NCI-H1105 (cell line): ENCODE results near the gene PTX3.

Experiments
- DNase-seq: peaks from one replicate; lab custom pipeline; 2025; lab: John Stamatoyannopoulos, UW

Gene PTX3

DNA sequence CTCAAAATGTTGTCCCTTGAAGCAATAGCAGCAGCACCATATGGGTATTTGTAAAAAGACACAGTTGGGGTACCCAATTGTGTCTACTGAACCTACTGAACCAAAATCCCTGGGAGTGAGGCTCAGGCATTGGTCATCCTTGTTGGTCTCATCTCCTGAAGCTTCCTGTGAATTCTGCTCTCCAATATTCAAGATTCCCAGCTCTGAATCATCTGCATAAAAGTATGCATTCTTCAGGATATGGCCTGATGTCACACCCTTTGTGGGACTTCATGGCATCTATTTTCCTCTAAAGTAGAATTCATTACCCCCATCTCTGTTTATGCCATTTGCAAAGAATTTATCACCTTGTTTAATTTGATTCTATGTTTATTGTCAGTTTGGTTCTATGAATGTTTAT is 13.3 kb upstream of the PTX3 start:
- no peak for DNase-seq

DNA sequence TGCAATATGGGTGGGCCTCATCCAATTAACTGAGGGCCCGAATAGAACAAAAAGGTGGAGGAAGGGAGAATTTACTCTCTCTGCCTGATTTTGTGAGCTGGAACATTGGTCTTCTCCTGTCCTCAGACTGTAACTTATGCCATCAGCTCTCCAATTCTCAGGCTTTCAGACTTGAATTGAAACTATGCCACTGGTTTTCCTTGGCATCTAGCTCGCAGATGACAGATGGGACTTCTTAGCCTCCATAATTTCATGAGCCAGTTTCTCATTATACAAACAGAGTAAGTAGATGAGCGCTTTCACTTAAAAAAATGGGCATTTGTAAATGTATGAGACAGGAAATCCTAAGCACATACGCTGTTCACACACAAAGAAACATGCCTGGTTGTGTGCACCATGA is 8.7 kb upstream of the PTX3 start:
- DNase-seq: no peak

DNA sequence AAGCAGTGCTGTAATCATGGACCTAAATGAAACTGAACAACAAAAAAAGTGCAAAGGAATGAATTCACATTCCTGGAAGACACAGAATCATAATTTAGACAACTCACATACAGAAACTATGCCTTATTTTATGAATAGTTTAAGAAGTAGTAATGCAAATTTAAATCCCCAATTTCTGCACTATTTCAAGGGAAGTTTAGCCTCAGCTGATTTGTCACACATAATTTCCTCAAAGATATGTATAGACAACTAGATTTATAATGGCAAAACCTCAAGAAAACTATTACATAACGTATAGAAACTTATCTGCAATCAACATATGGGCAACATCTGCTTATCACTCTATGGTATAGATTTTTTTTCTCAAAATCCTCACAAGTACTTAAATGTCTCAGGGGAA is 7.8 kb upstream of the PTX3 start:
- DNase-seq: no peak

DNA sequence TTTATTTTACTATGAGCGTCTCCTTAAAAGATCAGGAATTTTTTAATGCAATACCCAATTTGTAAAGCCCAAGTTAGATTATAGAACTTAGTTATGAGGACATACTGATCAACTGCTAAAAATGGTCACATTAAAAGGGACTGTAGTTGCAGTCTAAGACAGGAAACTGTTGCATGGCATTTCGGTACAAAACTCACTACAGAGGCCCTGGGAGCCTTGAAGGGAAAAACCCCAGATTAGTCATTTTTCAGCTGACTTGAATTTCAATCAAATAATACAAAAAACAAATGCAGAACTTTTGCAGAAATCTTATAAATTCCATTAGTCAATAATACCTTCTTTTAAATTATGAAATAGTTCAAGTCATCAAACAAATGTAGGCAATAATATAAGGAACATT is 6.9 kb upstream of the PTX3 start:
- no peak for DNase-seq

DNA sequence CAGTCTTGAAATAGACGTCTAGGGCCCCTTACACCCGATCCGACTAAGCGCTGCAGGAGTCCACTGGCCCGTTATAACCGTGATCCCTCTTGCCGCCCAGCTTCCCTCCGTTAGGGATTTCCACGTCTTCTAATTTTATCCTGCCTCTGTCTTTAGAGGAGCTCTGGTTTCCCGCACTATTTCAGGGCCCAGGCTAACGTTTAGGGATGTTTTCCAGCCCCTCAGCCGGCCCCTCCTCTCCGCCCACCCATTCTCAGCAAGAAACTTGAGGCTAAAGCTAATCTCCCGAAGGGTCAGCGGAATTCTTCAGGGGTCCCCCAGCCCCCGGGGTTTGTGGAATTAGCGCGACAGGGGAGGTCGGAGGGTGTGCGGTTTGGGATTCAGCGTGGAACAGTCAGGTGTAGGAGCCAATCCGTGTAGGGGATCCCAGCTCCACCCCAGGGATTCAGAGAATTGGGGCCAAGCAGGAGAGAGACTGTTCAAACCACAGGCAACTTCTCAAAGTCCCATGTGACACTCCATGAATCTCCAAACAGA is 1.6 kb downstream of the PTX3 start:
- DNase-seq: peak; percentile 21

DNA sequence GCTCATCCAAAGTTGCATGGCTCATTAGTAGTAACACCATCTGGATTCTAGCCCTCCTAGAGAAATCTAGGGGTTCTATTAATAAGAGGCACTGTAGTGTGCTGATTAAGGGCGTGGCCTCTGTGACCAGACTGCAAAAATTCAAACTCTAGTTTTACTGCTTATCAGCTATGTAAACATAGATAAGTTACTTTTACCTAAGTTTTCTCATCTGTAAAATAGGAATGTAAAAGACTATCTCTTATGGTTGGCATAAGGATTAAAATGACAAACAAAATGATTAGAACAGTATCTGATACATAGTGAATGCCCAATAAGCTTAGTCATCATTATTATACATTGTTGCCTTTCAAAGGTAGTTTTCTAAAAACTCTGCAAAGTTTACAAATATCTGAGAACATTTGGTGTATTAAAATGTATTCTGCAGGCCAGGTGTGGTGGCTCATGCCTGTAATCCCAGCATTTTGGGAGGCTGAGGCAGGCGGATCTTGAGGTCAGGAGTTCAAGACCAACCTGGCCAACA is 4.5 kb downstream of the PTX3 start:
- DNase-seq: no peak

DNA sequence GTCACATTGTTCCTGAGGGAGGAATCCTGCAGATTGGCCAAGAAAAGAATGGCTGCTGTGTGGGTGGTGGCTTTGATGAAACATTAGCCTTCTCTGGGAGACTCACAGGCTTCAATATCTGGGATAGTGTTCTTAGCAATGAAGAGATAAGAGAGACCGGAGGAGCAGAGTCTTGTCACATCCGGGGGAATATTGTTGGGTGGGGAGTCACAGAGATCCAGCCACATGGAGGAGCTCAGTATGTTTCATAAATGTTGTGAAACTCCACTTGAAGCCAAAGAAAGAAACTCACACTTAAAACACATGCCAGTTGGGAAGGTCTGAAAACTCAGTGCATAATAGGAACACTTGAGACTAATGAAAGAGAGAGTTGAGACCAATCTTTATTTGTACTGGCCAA is 6.1 kb downstream of the PTX3 start:
- no peak for DNase-seq

DNA sequence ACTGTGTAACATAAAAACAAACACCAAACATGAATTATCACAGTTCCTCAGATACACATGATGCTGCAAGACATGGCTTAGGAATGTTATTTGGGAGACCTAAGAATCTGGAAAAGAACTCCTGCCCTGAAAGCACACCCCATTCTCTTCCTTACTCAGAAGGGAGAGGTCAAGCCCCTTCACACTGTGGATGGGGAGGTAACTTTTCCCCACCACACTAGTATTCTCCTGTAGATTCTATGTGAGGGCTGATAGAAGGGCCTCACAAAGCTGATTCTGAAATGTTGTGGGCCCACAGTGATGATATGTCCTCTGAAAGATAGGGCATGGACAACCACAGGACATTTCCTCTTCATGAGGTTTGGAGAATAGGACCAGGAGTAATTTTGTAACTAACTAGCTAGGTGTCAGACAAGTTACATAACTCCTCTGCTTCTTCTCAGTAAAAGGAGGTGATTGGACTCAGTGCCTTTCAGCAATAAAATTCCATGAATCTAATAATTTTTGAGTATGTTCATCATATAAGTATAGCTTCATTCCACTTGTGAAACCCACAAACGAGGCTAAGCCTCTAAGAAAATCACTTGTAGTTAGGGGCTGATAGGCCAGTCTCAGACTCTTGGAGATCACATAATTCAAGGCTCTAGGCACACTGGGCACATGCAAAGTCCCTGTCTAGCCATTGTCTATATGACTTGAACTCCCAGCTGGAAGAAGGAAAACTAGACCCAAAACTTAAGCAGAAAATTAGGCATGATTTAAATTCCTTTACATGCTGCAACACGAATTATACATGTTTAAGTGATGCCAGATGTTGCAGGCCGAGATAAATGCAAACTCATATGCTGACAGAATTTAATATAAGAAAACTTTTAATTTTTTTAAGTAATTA is 7.5 kb downstream of the PTX3 start:
- DNase-seq: no peak

DNA sequence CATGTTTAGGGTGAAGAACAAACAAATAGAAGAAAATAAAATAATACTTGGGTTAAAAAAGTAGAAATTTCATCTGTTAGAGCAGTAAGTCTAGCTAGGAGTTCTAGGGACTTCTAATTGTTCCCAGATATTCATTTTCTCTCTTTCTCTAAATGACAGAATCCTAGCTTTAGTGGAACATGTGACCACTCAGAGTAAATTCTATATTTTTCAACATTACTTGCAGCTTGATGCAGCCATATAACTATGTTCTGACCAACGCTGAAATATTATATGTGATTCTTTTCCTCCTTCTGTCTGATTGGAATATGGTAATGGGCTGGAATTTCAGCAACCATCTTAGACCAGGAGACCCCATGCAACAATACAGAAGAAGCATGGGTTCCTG is 8.1 kb downstream of the PTX3 start:
- no peak for DNase-seq

DNA sequence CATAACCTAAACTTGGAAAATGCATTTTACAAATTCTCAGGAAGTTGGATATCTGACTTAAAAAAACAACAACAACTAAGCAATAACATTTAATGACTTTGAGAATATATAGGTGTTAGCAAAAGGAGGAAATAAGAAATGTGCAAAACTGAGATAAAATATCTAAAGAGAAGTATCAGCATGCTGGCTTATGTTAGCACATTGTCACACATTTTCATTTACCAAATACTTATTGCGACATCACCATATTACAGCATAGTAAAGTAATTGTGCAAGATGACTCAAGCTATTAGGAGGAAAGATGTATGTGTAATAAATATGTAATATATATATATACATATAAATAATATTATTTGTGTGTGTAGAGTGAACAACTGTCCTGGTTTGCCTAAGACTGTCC is 9.2 kb downstream of the PTX3 start:
- no peak for DNase-seq

DNA sequence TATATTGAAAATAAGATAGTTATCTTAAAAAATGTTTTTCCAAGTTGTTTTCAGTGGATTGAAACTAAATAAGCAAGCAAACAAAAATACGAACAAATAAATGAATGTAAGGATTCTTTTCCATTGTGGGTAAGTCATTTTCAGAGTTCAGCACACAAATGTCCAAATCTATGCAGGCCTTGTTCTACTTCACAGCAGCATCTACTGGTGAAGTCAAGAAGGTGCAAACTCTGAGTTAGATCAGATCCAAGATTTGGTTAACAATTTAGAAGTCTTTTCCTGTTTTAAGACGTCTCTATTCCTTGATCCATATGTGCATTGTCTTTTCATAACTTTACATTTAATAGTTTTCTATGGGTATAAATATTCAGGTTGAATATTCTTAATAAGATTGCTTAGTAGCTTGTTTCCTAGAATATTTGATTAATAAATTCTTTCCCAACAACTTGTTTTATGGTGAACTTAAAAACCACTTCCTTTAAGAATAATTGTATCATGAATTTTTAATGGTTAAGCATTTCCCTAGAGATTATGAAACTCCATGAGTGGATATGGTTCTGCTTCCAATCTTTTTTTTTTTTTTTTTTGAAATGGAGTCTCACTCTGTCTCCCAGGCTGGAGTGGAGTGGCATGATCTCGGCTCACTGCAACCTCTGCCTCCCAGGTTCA is 10.5 kb downstream of the PTX3 start:
- DNase-seq: no peak

DNA sequence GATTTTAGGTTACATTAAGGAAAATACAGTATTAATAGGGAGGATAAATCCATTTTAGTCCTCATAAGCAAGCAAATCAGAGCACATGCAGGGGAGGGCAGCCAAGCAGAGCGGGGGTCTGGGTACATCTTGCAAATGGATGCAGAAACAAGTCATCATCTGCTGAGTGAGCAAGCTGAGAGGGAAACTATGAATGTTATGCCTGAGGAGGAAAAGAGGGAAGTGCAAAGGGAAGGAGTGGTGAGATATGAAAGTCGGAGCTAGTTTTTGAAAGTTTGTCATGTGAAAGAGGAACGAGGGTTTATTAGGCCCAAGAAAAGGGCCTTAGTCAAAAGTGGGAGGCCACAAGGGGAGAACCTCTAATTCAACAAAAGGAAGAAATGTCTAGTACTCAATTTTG is 15.4 kb downstream of the PTX3 start:
- no peak for DNase-seq

DNA sequence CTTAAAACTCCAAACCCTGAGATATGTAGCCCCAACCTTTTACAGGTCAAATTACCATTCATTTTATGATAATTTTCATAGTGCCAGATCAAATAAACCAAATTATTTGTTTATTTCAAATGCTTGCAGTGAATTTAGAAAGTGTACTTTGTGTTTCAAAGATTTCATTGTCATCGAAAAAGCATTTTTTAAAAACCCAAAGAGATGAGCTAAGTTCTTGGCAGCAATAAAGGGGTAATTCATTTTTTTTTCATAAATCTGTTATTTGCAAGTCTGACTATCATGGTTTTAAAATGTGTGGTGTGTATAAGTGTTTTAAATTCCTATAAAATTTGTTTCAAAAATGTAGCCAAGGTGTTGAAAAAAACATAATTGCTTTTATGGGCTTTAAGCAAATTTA is 17.2 kb downstream of the PTX3 start:
- DNase-seq: no peak

DNA sequence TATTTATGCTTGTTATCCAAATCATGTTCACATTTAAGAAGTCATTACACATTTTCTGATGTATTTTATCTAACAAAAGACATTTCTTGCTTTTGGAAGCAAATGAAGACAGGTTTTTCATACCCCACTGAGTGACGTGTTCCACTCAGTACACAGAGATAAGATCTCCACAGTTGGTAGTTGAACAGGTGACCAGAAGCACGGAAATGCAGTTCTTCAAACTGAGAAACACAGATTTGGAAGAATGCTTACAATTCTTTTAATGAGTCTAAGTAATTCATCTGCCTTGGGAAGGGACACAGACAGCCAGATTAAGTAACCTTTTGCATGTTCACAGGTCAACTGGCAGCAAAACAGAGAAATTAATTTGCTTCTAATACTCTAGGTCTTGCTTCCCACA is 23.1 kb downstream of the PTX3 start:
- DNase-seq: no peak

DNA sequence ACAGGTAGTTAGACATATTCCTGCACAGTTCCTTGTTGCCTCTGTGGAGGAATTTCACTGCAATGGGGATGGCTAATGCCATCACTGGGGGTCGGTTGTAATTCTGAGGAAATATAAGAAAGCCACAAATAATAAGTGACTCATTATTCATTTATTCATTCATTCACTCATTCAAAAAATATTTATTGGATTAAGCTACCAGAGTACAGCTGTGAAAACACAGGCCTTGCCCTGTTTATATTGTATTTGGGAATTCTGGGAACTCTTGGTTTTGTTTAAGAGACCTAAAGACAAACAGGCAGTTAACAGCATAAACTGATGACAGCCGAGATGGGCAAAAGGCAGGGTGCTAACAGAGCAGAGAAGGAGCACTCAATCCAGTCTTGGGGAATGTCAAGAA is 23.6 kb downstream of the PTX3 start:
- no peak for DNase-seq

DNA sequence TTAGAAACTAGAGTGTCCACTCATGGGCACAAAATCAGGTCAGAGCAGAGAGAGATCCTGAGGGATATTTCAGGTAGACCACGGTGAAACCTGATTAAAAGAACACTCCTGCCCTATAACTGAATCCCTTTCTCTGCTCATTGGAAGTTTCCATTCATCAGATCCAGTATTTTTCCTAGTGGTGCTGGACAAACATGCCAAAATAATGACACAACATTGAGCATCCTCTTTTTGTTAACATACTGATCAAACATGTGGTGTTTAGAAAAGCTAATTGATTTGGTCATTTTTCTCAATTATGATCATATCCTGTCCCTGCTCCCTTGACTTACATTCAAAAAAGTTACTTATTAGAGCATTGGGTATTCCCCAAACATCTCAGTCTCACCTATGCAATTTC is 27.2 kb downstream of the PTX3 start:
- no peak for DNase-seq

DNA sequence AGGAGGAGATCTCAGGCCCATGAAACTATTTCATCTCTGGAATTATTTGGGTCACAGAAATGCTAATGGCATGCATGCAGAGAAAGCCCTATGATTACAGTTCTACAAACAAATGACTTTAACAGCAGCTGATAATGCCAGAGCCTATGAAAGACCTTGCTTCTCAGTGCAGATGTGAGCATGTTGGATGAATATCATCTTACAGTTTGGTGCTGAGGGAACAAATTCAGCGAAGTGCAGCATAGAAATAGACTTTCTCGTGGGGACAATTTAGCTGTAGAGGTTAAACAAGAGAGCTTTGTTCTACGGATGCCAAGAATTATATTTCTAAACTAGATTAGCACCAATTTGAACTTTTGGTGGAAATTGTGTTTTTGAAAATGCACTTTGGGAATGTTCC is 27.7 kb downstream of the PTX3 start:
- no peak for DNase-seq

DNA sequence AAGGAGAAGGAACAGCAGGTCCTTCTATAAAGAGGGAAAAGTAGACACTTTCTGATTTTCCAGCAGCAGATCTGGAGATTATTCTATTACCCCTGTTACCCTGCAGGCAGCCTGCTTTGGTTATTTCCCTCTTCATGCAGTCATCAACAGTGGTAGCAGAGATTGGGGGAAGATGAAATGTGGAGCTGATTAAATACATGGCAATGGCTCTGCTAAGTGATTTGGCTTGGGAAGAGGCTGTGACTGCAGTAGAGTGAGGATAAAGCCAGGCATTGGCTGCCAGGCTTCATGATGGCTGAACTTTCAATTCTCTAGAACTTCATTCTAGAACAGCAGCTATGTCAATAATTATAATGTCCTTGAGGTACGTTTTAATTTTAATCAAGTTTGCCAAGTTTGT is 29.1 kb downstream of the PTX3 start:
- no peak for DNase-seq

DNA sequence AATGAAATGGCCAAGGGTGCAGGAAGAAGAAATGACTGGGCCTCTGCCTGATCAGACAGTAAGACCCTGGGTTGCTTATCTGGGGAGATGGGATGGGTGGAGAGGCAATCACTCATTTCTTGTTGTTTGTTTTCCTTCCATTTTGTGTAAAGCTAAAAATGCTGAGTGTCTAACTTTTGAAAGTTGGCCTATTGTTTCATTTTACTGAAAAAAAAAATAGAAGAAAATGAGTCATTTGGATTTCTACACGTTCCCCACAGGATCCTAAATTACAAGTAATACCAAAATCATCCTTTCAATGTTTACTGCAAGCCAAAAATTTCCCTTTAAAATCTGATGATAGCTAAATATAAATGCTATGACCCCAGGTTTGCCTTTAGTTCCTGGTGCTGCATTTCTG is 30.6 kb downstream of the PTX3 start:
- DNase-seq: no peak

DNA sequence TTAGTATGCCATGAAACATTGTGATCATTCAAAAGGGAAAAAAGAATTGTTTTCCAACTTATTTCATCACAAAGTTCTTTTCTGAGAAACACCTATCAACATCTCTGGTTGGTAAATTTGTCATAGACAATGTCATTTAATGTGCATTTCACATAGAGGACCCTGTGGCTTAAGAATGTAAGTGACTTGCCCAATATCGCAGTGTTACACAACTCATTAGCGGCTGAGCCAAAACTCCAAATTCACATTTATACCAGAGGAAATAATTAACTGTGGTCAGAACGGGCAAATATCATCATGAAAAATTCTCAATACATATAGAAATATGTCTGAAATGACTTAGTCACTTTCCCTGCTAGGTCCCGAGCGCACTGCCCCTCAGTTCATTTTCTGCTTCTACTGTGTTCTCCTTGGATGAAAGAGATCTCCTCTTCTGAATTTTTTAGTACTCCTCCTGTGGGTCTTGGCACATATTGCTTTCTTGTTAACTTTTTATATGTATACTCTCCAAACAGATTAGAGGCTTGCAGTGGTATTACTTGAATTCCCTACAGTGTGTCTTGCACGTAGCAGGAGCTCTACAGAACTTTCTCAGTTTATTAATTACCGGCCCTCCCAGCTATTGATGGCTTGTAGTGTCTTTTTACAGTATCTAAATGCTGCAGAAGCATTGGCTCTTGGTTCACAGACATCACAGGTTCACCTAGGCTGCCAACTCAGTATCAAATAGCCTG is 33.1 kb downstream of the PTX3 start:
- no peak for DNase-seq

DNA sequence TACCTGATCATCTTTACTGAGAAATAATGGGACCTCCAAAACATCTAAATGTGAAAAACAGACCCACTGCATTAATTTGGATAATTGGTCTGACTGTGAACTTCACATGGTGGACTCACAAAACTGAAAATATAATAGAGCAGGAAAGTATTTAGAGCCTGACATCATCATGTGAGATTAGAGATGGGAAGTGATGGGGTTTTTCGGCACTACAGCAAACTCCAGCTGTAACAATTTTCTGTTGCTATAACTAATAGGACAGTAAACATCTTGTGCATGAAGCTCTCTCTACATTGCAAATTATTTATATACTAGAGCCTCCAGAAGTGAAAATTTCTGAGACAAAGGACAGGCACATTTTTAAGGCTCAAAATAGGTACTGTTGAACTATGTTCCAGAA is 34.4 kb downstream of the PTX3 start:
- no peak for DNase-seq

DNA sequence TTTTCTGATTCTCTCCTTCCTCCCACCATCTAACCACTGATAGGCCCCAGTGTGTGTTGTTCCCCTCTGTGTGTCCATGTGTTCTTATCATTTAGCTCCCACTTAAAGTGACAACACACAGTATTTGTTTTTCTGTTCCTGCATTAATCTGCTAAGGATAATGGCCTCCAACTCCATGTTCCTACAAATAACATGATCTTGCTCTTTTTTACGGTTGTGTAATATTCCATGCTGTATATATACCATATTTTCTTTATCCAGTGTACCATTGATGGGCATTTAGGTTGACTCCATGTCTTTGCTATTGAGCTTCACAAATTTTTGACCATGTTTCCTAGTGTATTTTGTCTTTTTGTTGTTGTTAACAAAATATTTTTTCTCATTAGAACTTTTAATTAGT is 36.0 kb downstream of the PTX3 start:
- no peak for DNase-seq
